KG1 (cell line): Measurements from ENCODE around the gene DHX32.

Source experiments
- DNase-seq: peaks from one replicate; lab custom pipeline; 2025; lab: John Stamatoyannopoulos, UW

Gene DHX32

GRCh38 chr10:125849448-125849847 lies 31.6 kb downstream of the DHX32 start:
- no peak for DNase-seq

- DNase-seq = no peak
These were observed 32.2 kb downstream of the DHX32 start for GRCh38 chr10:125848857-125849256.

- DNase-seq = no peak
These were observed 32.7 kb downstream of the DHX32 start for GRCh38 chr10:125848371-125848770.

GRCh38 chr10:125846894-125847293 lies 34.2 kb downstream of the DHX32 start:
- no peak for DNase-seq

GRCh38 chr10:125845617-125846016 lies 35.5 kb downstream of the DHX32 start:
- DNase-seq = no peak

- no peak for DNase-seq
These were observed 36.3 kb downstream of the DHX32 start for GRCh38 chr10:125844751-125845221.

- DNase-seq = no peak
These were observed 37.3 kb downstream of the DHX32 start for GRCh38 chr10:125843603-125844329.

- no peak for DNase-seq
These were observed 40.1 kb downstream of the DHX32 start for GRCh38 chr10:125840955-125841354.

GRCh38 chr10:125840406-125840805 lies 40.7 kb downstream of the DHX32 start:
- no peak for DNase-seq

- no peak for DNase-seq
These were observed 42.1 kb downstream of the DHX32 start for GRCh38 chr10:125838802-125839575.

GRCh38 chr10:125836746-125837145 lies 44.3 kb downstream of the DHX32 start:
- DNase-seq = no peak

- no peak for DNase-seq
These were observed 52.8 kb downstream of the DHX32 start for GRCh38 chr10:125828311-125828710.

- DNase-seq = no peak
These were observed 54.0 kb downstream of the DHX32 start for GRCh38 chr10:125827133-125827532.

GRCh38 chr10:125824736-125825135 lies 56.4 kb downstream of the DHX32 start:
- DNase-seq = no peak

GRCh38 chr10:125823663-125824251 lies 57.3 kb downstream of the DHX32 start:
- no peak for DNase-seq

GRCh38 chr10:125822878-125823662 lies 58.0 kb downstream of the DHX32 start, which contains the start of the genes BCCIP and UROS:
BCCIP (plus strand) TSS chr10:125823546; CDS start chr10:125823558, 12 bp downstream.
UROS (minus strand) TSS chr10:125823258; CDS start chr10:125816499, 6,759 bp downstream.
- peak; percentile 97 for DNase-seq

GRCh38 chr10:125820701-125821100 lies 60.4 kb downstream of the DHX32 start:
- no peak for DNase-seq

GRCh38 chr10:125817337-125817946 lies 63.6 kb downstream of the DHX32 start:
- no peak for DNase-seq

GRCh38 chr10:125816548-125816947 lies 64.5 kb downstream of the DHX32 start:
- no peak for DNase-seq

- DNase-seq = no peak
These were observed 65.3 kb downstream of the DHX32 start for GRCh38 chr10:125815764-125816163.

GRCh38 chr10:125812128-125812750 lies 68.9 kb downstream of the DHX32 start:
- no peak for DNase-seq
